Measurements from ENCODE around the gene LCOR.

LCOR gene

GRCh38 chr10:96828609-96829008 lies 3.5 kb upstream of the LCOR start:
- peaks cover 3% of the 10 kb centered on the region for H3K4me1 ChIP-seq (ENCODE audit: control insufficient read depth, insufficient read depth, low read length)
- no peak overlapping the region for H3K4me3 ChIP-seq (ENCODE audit: low read length)
- no peak for DNase-seq (ENCODE audit: low read depth)
- no peaks in the 10 kb centered on the region for H3K27me3 ChIP-seq (replicated peaks; ENCODE audit: control insufficient read depth, insufficient read depth, low read length)
- H3K9ac ChIP-seq (ENCODE audit: low read length), result no peak overlapping the region
- no peaks in the 10 kb centered on the region for H3K36me3 ChIP-seq (ENCODE audit: control insufficient read depth, insufficient read depth, low read length, severe bottlenecking)
- H3K9me3 ChIP-seq (ENCODE audit: control insufficient read depth, low read length), result no peaks in the 10 kb centered on the region

DNA sequence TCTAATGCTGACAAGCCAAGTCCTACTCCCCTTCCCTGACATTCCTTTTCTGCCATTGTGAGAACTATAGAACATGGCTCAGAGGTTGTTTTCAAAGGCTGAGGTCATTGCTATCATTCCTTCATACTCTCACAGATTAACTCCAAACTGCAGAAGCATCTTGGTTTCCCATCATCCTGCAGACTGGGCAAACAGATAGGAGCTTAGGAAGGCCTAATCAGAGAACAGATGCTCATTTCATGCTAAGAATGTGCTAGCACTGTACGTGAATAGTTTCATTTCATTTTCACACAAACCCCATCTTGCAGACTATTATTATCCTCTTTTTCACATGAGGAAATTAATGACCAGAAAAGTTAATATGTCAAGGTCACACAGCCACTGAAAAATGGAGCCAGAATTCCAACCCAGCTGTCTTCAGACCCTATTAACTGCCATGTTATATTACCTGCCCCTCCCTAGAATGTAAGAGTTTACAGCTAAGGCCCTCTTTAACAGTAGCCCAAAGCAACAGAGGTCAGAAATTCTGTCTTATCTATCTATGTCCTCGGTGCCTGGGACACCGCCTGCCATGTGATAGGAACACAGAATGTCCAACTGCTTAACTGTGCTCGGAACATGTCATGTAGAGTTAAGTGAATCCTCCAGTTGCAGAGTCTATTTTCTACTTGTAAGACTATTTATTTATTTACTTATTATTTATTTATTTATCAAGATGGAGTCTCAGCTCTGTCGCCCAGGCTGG lies 2.9 kb upstream of the LCOR start:
- no peak overlapping the region for H3K4me3 ChIP-seq (ENCODE audit: low read length)
- no peaks in the 10 kb centered on the region for H3K36me3 ChIP-seq (ENCODE audit: control insufficient read depth, insufficient read depth, low read length, severe bottlenecking)
- no peak overlapping the region for H3K9ac ChIP-seq (ENCODE audit: low read length)
- DNase-seq (ENCODE audit: low read depth), result no peak
- H3K9me3 ChIP-seq (ENCODE audit: control insufficient read depth, low read length), result no peaks in the 10 kb centered on the region
- H3K4me1 ChIP-seq (ENCODE audit: control insufficient read depth, insufficient read depth, low read length), result peaks cover 9% of the 10 kb centered on the region
- no peaks in the 10 kb centered on the region for H3K27me3 ChIP-seq (replicated peaks; ENCODE audit: control insufficient read depth, insufficient read depth, low read length)

DNA sequence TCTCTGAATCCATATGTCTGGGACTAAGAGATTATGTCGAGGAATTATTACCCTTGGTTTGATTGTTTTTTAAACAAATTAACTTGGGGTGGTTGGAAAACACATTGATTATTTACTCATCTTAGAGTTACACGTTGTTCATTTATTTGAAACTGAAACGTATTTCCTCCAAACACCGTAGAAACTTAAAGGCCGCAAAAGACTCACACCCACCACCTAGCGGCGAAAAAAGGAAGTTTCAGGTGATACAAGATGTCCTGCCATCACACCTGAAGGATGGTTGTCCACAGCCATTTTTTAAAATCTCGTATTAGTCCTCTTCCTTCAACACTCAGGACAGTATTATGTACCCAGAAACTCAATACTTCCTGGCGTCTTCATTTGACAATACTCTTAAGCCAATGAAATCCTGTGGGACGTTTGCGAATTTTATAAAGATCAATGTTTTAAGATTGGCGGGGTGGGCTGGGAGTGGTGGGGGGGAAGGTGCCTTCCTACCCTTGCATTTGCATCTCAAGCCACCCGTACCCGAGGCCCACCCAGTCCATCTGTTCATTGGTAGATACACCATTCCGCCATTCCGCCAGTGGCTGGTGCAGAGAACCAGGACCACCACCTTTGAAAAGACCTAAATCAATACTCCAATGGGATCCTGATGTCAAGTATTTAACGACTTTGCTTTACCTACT lies 1.4 kb upstream of the LCOR start:
- no peaks in the 10 kb centered on the region for H3K36me3 ChIP-seq (ENCODE audit: control insufficient read depth, insufficient read depth, low read length, severe bottlenecking)
- peaks cover 22% of the 10 kb centered on the region for H3K4me1 ChIP-seq (ENCODE audit: control insufficient read depth, insufficient read depth, low read length)
- no peaks in the 10 kb centered on the region for H3K27me3 ChIP-seq (replicated peaks; ENCODE audit: control insufficient read depth, insufficient read depth, low read length)
- peak overlapping the region; percentile 87 for H3K9ac ChIP-seq (ENCODE audit: low read length)
- no peak overlapping the region for H3K4me3 ChIP-seq (ENCODE audit: low read length)
- no peaks in the 10 kb centered on the region for H3K9me3 ChIP-seq (ENCODE audit: control insufficient read depth, low read length)
- DNase-seq (ENCODE audit: low read depth), result peak; percentile 90

DNA sequence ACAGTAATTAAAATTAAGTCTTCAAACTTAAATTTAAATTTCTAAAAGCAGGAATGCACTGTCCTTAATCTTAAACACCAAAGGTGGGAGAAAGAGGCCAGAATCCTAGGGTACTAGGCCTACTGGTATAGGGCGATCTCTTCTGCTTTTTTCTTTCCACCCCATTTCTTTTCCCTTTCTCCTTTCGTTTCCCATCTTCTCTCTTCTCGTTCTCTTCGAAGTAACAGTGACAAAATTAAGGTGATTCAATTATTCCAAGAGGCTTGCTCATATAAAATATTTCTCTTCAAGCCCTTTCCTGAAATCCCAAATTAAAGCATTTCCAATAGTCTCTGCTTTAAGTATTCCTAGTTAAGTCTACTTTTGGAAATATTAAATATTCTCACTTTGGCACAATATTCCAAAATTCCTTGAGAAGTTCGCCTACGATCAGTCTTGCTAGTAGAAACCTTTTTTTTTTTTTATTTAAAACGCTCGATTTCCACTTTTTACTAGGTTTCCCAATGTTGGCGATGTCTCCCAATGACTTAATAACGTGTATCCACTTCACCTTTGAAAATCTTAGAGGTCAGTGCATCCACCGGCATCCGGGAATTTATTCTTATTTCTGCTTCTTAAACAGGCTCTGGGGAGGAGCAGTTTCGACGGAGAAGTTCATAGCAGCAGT lies 765 bp upstream of the LCOR start:
- Histone ChIP-seq H3K4me1 (ENCODE audit: control insufficient read depth, insufficient read depth, low read length) (peaks cover 27% of the 10 kb centered on the region), H3K36me3 (ENCODE audit: control insufficient read depth, insufficient read depth, low read length, severe bottlenecking) (no peaks in the 10 kb centered on the region)
- DNase-seq (ENCODE audit: low read depth), result no peak

DNA sequence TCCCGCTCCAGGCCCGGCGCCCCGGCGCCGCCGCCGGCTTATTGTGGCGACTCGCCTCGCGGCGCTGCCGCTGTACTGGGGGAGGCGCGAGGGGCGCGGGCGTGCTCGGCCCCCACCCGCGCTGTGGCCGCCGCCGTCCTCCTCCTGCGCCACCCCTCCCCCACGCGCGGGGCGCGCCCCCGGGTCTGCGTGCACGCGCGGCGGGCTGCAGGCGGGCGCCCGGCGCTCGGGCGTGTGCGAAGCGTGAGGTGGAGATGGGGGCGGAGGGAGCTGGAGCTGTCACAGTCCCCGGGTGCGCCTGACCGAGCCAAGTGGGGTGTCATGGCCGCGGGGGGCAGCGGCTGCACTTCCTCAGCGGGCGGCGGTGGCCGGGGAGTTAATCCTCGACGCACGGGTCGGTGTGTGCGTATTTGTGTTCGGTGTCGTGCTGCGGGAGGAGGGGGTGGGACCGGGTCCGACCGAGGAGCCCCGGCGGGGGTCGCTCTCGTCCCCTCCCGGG lies 672 bp downstream of the LCOR start:
- Histone ChIP-seq H3K4me1 (ENCODE audit: control insufficient read depth, insufficient read depth, low read length) (peaks cover 29% of the 10 kb centered on the region), H3K4me3 (ENCODE audit: low read length) (peak overlapping the region; percentile 92), H3K9ac (ENCODE audit: low read length) (peak overlapping the region; percentile 88), H3K9me3 (ENCODE audit: control insufficient read depth, low read length) (no peaks in the 10 kb centered on the region), H3K27me3 (replicated peaks; ENCODE audit: control insufficient read depth, insufficient read depth, low read length) (no peaks in the 10 kb centered on the region), H3K36me3 (ENCODE audit: control insufficient read depth, insufficient read depth, low read length, severe bottlenecking) (no peaks in the 10 kb centered on the region)
- DNase-seq (ENCODE audit: low read depth), result peak; percentile 89

More for the DNA sequence above, 765 bp upstream of the LCOR start:
- Histone ChIP-seq H3K9ac (ENCODE audit: low read length) (peak overlapping the region; percentile 87), H3K9me3 (ENCODE audit: control insufficient read depth, low read length) (no peaks in the 10 kb centered on the region), H3K27me3 (replicated peaks; ENCODE audit: control insufficient read depth, insufficient read depth, low read length) (no peaks in the 10 kb centered on the region), H3K4me3 (ENCODE audit: low read length) (peak overlapping the region; percentile 85)

- Histone ChIP-seq H3K9me3 (ENCODE audit: control insufficient read depth, low read length) (no peaks in the 10 kb centered on the region), H3K27me3 (replicated peaks; ENCODE audit: control insufficient read depth, insufficient read depth, low read length) (no peaks in the 10 kb centered on the region), H3K36me3 (ENCODE audit: control insufficient read depth, insufficient read depth, low read length, severe bottlenecking) (no peaks in the 10 kb centered on the region), H3K9ac (ENCODE audit: low read length) (peak overlapping the region; percentile 88), H3K4me3 (ENCODE audit: low read length) (peak overlapping the region; percentile 92), H3K4me1 (ENCODE audit: control insufficient read depth, insufficient read depth, low read length) (peaks cover 29% of the 10 kb centered on the region)
- peak; percentile 63 for DNase-seq (ENCODE audit: low read depth)
Measured at GRCh38 chr10:96833220-96834001, 1.3 kb downstream of the LCOR start.

- H3K9me3 ChIP-seq (ENCODE audit: control insufficient read depth, low read length), result no peaks in the 10 kb centered on the region
- no peaks in the 10 kb centered on the region for H3K36me3 ChIP-seq (ENCODE audit: control insufficient read depth, insufficient read depth, low read length, severe bottlenecking)
- peak overlapping the region; percentile 92 for H3K4me3 ChIP-seq (ENCODE audit: low read length)
Measured at GRCh38 chr10:96834120-96834519, 2.0 kb downstream of the LCOR start.

GRCh38 chr10:96835899-96836298 lies 3.8 kb downstream of the LCOR start:
- no peaks in the 10 kb centered on the region for H3K9me3 ChIP-seq (ENCODE audit: control insufficient read depth, low read length)
- H3K36me3 ChIP-seq (ENCODE audit: control insufficient read depth, insufficient read depth, low read length, severe bottlenecking), result no peaks in the 10 kb centered on the region
- peak; percentile 56 for DNase-seq (ENCODE audit: low read depth)
- H3K4me3 ChIP-seq (ENCODE audit: low read length), result peak overlapping the region; percentile 36
- H3K9ac ChIP-seq (ENCODE audit: low read length), result no peak overlapping the region
- H3K27me3 ChIP-seq (replicated peaks; ENCODE audit: control insufficient read depth, insufficient read depth, low read length), result no peaks in the 10 kb centered on the region
- peaks cover 29% of the 10 kb centered on the region for H3K4me1 ChIP-seq (ENCODE audit: control insufficient read depth, insufficient read depth, low read length)

More at GRCh38 chr10:96834120-96834519, 2.0 kb downstream of the LCOR start:
- DNase-seq (ENCODE audit: low read depth), result peak; percentile 70
- Histone ChIP-seq H3K9ac (ENCODE audit: low read length) (peak overlapping the region; percentile 88), H3K27me3 (replicated peaks; ENCODE audit: control insufficient read depth, insufficient read depth, low read length) (no peaks in the 10 kb centered on the region), H3K4me1 (ENCODE audit: control insufficient read depth, insufficient read depth, low read length) (peaks cover 29% of the 10 kb centered on the region)

DNA sequence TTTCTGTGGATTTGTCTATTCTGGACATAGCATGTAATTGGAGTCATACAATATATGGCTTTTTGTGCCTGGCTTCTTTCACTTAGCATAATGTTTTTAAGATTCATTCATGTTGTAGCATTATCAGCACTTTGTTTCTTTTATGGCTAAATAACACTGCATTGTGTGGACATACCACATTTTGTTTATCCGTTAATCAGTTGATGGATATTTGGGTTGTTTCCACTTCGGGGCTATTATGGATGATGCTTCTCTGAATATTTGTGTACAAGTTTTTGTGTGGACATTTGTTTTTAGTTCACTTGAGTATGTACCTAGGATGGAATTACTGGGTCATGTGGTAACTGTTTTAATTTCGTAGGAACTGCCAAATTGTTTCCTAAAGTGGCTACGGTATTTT lies 6.4 kb downstream of the LCOR start:
- H3K36me3 ChIP-seq (ENCODE audit: control insufficient read depth, insufficient read depth, low read length, severe bottlenecking), result no peaks in the 10 kb centered on the region
- H3K4me1 ChIP-seq (ENCODE audit: control insufficient read depth, insufficient read depth, low read length), result peaks cover 37% of the 10 kb centered on the region
- H3K9me3 ChIP-seq (ENCODE audit: control insufficient read depth, low read length), result no peaks in the 10 kb centered on the region
- H3K4me3 ChIP-seq (ENCODE audit: low read length), result no peak overlapping the region
- no peak overlapping the region for H3K9ac ChIP-seq (ENCODE audit: low read length)
- no peak for DNase-seq (ENCODE audit: low read depth)
- H3K27me3 ChIP-seq (replicated peaks; ENCODE audit: control insufficient read depth, insufficient read depth, low read length), result no peaks in the 10 kb centered on the region

DNA sequence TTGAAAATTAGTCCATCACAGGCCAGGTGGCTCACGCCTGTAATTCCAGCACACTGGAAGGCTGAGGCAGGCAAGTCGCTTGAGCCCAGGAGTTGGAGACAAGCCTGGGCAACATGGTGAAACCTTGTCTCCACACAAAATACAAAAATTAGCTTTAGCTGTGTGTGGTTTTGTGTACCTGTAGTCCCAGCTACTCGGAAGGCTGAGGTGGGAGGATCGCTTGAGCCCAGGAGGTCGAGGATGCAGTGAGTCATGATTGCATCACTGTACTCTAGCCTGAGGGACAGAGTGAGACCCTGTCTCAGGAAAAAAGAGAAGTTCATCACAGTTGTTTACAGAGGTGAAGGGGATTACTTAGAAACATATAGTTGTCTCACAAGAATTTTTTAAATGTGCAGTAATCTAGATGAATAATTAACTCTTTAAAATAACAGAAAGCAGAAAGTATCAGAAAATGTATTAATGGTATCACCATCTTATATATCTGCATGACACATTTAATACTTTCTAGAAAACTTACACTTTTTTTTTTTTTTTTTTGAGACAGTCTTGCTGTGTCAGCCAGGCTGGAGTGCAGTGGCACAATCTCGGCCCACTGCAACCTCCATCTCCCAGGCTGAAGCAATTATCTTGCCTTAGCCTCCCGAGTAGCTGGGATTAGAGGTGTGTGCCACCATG lies 8.9 kb downstream of the LCOR start:
- H3K4me3 ChIP-seq (ENCODE audit: low read length), result no peak overlapping the region
- DNase-seq (ENCODE audit: low read depth), result peak; percentile 54
- H3K27me3 ChIP-seq (replicated peaks; ENCODE audit: control insufficient read depth, insufficient read depth, low read length), result no peaks in the 10 kb centered on the region
- no peaks in the 10 kb centered on the region for H3K36me3 ChIP-seq (ENCODE audit: control insufficient read depth, insufficient read depth, low read length, severe bottlenecking)
- H3K9ac ChIP-seq (ENCODE audit: low read length), result no peak overlapping the region
- peaks cover 18% of the 10 kb centered on the region for H3K4me1 ChIP-seq (ENCODE audit: control insufficient read depth, insufficient read depth, low read length)
- no peaks in the 10 kb centered on the region for H3K9me3 ChIP-seq (ENCODE audit: control insufficient read depth, low read length)
